PC-3 (cell line): ENCODE results near the gene SLX1A.
"Not testable (repeated sequence)": the region's sequence is repeated elsewhere in the genome, so short reads cannot be mapped to it uniquely, and the experiment has no call there.

ENCODE experiments used
- CTCF ChIP-seq: fragments of 300-600 bp; sonication (generic); conservative IDR thresholded peaks from 2 replicates; pipeline ENCODE4 v1.5.1; 2017; ENCODE audit warnings: antibody characterized with exemption, low read depth, mild to moderate bottlenecking, low read length
- EZH2 ChIP-seq: fragments of 300-600 bp; sonication (generic); IDR thresholded peaks from one replicate; pipeline ENCODE4 v1.6.1; 2017; ENCODE audit warnings: antibody characterized with exemption, mild to moderate bottlenecking, low read length; ENCODE audit not compliant: unreplicated experiment

- not testable (repeated sequence) for TF ChIP-seq CTCF, EZH2
Measured at GRCh38 chr16:30209032-30209431, 15.4 kb downstream of the SLX1A start.
